Jurkat, Clone E6-1 (cell line): Measurements from ENCODE around the gene APBA1.

Source experiments
- DNase-seq: peaks from one replicate; pipeline ENCODE4 v3.0.0-alpha.2; 2011; ENCODE audit warnings: low read depth, low spot score
- H3K4me3 ChIP-seq: 2 replicates; pipeline ENCODE4 v1.5.1; 2011; ENCODE audit warnings: mild to moderate bottlenecking, low read length, control low read depth, moderate library complexity

Gene APBA1

DNA sequence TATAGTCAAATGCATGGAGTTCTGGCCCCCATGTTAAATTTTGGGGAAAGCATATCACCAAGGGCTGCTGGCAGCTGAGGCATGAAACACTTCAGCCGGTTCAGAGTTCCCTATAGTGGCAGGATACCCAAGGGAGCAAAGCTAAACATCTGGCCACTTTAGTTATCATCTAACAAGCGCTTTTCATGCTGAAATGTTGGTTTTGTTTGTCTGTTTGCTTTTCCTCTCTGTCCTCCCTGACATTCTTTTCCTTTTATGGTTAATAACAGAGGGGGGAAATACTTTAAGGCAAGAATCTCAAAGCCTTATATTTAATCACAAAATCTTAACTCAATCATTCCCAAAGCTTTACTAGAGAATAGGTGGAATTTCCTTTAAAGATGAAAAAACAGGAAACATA, 11.9 kb downstream of the APBA1 start:
- no peak overlapping the region for H3K4me3 ChIP-seq
- DNase-seq = no peak

DNA sequence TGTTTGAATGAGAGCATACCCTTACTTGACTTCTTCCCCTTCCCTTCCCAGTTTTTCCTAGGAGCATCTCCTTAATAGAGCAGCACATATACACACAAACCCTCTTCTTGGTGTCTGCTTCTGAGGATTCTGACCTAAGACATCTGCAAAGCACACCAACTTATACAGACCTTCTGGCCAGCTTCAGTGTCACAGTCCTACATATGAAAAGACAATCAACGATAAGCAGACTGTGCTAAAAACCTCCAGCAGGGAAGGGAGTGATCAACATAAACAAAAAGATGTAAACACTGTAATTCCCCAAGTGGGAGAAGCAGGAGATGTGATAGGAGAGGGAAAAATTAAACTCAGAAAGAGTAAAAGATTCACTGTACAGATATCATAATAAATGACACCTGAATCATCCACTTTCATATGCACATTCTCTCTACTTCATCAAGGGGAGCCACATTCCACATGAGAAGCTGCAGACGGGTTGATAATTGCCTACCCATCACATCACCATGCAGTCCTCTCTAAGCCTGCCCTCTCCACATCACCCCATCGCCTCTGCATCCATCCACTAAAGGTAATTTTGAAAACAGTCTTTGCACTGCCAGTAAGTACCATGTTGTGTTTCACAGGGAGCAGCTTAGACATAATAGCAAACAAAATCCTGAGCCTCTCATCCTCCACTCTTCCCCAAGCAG, 13.0 kb downstream of the APBA1 start:
- no peak for DNase-seq
- H3K4me3 ChIP-seq = no peak overlapping the region

DNA sequence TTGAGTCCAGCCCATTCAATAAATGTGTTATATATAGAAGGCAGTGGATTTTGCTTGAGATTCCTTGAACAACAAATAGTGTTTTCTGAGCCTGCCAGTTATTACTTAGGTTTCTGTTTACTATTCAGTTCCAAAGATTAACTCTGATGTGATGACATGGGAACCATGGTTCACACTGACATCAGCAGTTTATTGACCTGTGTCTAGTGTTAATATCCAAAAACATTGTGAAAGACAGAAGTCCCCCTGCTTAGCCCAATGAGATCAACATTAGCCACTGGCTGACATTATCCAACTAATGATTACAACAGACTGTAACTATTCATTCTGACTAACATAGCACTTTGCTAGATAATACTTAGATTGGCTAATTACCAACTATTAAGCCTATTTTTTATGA, 14.9 kb downstream of the APBA1 start:
- no peak for DNase-seq
- H3K4me3 ChIP-seq = no peak overlapping the region

DNA sequence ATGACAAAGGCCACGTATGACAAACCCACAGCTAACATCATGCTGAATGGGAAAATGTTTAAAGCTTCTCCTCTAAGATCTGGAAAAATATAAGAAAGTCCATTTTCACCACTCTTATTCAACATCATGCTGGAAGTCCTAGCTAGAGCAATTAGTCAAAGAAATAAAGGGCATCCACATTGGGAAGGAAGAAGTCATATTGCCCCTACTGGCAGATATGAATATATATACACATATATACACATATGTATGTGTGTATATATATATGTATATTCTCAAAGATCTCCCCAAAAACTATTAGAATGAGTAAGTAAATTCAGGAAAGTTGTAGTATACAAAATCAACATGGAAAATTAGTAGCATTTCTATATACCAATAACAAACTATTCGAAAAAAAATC, 17.1 kb downstream of the APBA1 start:
- no peak for DNase-seq
- no peak overlapping the region for H3K4me3 ChIP-seq

DNA sequence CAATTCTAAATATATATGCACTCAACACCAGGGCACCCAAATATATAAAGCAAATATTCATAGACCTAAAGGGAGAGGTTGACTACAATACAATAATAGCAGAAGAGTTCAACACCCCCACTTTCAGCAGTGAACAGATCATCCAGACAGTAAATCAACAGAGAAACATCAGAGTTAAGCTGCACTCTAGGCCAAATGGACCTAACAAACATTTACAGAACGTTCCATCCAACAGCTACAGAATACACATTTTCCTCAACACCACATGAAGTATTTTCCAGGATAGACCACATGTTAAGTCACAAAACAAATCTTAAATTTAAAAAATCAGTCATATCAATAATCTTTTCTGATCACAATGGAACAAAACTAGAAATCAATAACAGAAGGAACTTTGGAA, 18.9 kb downstream of the APBA1 start:
- no peak for DNase-seq
- no peak overlapping the region for H3K4me3 ChIP-seq

DNA sequence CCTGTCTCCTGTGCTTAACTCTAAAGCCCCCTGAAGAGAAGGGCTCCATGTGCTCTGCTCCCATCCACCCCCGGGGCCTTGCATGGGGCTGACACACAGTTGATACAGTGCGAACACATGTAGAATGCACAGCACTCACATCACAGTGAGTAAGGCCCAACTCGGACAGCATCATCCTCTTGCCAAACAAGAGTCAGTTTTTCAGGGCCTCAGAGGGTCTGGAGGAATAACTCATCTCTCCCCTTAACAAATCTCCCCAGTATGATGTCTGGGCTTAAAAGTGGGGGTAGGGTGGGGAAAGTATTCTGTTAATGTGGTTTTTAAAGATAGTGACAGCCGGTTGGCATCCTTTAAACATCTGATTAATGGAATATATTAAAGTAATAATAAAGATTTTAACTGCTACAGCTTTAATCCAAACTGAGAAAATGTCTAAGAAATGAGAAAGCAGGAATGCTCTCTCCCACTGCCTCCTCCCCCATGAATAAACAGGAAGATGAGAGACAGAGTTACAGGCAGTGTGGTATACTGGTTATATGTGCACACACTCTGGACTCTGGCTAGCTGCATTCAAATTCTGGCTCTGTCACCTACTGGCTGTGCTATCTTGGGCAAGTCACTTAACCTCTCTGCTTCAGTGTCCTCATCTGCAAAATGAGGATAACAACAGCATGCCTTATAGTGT, 22.5 kb downstream of the APBA1 start:
- H3K4me3 ChIP-seq = no peak overlapping the region
- DNase-seq = no peak

DNA sequence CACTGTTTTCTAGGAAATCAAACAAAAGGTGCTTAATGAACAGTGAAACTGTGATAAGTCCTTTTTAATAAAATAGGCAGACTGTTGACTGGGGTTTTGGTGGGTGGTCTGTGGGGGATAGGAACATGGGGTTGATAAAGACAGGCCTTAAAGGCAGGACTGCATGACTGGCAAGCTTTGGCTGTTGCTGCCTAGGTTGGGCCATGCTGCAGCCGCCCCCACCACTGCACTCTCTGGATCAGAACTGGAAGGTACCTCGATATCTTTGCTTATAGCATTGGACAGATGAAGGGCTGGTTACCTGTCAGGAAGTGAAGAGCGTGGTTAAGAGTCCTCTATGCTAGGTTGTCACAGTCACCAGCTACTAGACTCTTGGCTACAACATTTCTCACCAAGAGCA, 24.4 kb downstream of the APBA1 start:
- DNase-seq = no peak
- H3K4me3 ChIP-seq = no peak overlapping the region

DNA sequence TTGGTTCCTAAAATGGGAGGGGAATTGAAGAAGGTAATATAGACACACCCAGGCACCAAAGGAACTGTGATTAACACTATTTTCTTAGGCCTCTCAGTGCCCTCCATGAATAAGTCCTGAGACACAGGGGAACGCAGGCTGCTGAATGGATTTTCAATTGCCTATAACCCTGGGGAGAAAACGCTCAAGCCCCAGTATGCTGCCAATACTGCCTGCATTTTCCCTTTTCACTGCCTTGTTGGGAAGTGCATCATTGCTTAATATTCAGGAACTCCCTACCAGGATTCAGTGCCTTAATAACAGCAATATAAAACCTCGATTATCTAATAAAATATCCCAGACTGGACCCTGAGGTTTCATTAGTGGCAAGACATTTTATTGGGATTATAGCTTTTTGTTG, 25.4 kb downstream of the APBA1 start:
- no peak for DNase-seq
- no peak overlapping the region for H3K4me3 ChIP-seq

DNA sequence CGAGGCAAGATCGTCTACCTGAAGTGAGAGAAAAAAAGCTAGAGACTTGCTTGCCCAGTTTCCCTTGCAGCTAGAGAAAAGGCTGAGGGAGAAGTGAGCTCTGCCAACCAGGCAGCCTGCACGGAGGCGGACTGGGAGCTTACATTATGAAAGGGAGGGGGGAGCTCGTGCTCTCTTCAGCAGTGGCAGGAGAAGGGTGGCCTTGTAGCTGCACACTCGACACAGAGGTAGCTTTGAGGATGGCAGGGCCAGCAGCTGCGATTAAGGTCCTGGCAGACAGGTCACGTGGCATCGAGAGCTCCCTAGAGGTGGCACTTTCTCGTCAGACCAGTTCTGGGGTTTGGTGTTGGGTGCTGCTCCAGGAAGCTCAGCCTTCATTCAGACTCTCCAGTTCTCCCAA, 26.7 kb downstream of the APBA1 start:
- DNase-seq = no peak
- no peak overlapping the region for H3K4me3 ChIP-seq

DNA sequence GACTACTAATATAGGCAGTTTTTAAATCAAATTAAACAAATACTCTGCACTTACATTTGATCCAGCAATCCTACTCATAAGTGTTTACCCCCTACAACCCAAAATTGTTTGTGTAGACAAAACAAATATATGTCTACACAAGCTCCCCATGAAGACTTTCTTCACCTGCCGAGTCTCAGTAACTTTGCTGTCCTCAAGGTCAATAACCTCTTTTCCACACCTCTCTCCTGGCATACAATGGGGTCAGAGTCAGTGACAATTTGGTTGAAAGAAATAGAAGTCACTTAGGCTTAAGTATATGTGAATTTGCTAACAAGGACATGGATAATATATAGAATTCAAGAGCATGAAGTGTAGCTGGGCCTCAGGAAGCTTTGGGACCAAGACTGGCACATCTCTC, 29.1 kb downstream of the APBA1 start:
- DNase-seq = no peak
- no peak overlapping the region for H3K4me3 ChIP-seq

DNA sequence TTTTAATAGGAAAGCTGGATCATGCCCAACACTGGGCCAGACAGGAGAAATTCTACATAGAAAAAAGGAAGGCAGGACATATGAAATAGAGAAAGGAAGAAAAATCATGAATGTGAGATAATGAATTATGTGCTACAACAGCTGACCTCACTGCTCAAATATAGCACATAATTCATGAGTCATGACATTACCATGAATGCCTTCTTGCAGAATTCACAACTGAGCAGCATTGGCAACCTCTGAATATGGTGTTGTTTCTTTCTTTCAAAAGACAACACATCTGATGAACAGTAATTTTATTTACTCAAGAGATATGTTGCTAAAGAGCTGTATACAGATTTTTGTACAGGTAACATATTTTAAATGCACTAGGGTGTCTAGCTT, 34.4 kb downstream of the APBA1 start:
- no peak overlapping the region for H3K4me3 ChIP-seq
- no peak for DNase-seq

DNA sequence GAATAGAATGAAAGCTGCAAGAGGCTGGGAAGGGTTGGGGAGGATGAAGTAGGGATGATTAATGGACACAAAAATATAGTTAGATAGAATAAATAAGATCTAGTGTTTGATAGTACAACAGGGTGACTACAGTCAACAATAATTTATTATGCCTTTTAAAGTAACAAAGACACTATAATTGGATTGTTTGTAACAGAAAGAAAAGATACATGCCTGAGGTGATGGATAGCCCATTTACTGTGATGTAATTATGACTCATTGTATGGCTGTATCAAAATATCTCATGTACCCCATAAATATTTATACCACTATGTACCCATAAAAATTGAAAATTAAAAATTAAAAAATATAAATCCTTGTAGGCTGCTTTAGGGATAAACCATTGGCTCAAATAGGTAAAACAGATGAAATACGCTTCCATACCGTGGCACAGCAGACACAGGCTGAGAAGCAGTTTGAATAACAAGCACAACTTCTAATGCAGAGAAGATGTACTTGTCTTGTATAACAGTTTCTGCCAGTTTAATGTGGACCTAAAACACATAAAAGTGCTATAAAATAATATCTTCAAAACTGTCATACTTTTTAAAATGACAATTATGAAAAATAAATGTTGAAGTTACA, 34.9 kb downstream of the APBA1 start:
- H3K4me3 ChIP-seq = no peak overlapping the region
- DNase-seq = no peak

DNA sequence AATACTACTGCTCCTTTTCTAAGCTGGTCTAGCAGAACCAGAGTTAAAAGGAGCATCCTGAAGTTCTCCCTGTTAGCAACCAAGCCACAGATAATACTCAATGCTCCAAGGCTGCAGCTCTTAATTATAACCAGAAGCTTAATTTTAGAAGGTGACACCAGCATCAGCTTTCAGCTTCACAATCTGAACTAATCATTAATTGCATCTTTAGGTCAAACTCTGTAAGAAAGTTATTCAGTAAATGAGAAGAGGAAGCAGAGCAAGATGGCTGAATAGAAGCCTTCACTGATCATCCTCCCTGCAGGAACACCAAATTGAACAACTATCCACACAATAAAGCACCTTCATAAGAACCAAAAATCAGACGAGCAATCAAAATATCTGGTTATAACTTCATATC, 38.5 kb downstream of the APBA1 start:
- no peak overlapping the region for H3K4me3 ChIP-seq
- no peak for DNase-seq

DNA sequence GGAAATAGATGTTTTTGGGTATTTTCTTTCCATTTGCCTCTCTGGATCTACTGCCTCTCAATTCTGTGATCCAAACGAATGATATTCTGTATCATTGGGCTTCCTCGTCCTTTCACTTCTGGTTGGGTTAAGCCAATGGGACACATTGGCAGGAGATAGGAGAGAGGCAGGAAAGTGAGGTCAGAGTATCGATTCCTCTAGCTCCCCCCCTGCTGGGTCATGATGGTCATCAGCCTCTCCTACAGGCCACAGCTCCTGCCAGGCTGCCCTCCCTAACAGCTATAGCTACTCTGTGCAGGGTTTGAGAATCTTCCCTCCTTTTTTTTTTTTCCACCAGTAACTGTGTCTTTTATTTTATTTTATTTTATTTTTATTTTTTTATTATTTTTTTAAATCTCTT, 39.4 kb downstream of the APBA1 start:
- H3K4me3 ChIP-seq = no peak overlapping the region
- DNase-seq = no peak

DNA sequence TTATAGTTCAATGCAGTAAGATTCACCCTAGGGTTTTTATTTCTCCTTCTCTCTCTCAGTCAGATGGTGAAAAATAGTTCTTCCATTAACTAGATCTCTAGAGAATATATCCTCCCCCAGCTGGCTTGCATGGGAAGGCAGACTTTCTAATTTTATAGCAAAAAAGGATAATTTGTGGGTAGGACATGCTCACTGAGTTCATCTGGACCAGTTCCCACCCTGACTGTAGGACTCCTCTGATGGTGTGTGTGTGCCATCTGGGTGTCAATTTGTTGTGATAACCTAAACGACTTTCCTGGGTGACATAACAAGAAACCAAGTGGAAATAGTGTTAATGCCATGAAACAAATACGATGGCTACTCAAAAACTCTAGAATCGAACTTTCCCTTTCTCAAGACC, 44.9 kb downstream of the APBA1 start:
- no peak overlapping the region for H3K4me3 ChIP-seq
- no peak for DNase-seq

DNA sequence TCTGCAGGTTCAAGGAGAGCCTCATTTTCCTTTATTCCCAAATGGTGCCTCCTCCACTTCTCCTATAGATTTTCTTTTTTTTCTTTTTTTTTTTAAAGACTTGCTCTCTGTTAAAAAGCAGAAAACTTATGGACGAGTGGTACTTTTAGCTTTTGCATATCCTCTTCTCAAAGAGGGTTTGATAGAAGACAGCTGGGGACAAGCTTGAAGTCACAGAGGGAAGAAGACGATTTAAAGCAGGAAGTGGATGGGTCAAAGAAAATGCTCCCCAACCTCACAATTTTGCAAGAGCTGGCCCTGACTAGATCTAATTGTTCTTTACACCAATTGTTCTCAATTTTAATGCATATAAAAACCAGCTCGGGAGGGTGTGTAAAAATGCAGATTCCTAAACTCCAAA, 48.9 kb downstream of the APBA1 start:
- DNase-seq = no peak
- no peak overlapping the region for H3K4me3 ChIP-seq

DNA sequence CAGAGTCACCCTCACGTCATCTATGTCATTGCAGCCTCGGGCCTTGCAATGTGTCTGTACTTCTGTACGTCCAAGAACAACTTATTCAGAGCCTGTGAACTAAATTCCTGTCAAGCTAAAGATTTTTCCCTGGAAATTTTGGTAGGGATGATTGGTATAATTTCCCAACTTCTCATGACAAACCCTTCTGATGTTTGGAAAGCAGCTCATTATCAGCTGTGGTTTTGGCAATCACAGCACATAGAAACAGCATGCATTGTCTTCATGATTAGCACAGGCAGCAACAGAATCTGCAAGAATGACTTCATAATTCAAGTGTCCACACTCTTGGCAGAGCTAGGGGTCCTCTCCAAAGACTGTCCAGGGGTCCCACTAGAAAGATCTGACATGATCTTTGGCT, 49.5 kb downstream of the APBA1 start:
- no peak for DNase-seq
- no peak overlapping the region for H3K4me3 ChIP-seq

DNA sequence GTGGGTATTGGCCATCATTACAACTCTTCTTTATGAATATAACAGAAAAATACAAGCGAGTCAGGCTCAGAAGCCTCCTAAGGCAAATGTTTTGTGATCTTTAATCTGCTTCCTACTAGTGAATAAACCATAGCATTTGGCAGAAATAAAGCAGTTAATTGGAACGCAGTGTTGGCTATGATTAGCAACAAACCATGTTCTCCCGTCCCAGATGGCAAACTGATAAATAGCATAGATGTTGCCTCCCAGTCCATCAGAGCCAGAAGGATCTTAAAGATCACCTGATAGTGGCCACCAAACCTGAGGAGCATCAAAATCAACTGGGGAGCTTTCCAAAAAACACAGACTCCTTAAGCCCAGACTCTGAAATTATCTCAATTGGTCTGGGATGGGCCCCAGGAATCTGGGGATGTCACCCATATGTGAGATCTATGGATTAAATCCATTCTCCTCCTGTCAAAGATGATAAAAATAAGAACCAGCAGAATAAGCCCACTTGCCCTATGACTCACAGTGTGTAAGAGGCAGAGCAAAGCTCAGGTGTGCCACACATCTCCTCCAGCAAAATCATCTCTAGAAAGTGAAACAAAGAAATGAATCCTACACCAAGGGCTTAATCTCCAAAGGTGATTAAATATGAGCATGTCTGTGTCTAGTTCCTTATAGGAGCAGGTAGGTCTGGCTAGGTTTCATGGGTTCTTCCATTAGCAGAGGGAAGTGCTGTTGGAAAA, 50.3 kb downstream of the APBA1 start:
- no peak for DNase-seq
- H3K4me3 ChIP-seq = no peak overlapping the region

DNA sequence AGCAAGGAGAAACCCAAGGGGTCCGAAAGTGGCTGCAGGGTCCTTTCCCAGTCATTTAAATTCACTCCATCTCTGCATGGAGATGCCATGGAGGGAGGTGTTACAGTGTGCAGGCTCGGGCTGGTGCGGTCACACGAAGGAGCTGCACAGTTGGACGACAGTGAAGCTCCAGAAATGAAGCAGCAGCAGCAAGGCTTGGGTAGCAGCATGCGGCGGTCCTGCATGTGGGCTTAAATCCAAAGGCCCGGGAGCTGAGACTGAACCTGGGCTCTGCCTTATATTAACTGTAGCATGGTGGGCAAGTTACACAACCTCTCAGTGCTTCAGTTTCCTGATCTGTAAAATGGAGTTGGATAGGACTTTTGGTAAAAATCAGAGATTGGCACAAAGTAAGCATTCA, 51.4 kb downstream of the APBA1 start:
- no peak overlapping the region for H3K4me3 ChIP-seq
- no peak for DNase-seq

DNA sequence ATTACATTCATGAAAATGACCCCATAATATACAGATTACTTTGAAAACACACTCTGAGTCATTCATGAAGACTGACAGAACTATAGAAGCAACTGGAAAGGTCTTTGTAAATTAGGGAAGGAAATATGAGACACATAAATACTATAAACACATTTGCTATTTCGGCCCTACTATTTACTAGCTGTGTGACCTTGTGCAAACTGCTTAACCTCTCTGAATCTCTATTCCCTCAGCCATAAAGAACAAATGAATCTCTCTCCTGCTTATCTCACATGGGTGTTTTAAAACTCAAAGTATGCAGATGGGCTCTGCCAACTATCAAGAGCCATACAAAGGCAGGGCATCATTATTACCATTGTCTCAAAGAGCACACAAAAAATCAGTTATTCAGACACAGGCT, 52.9 kb downstream of the APBA1 start:
- no peak for DNase-seq
- no peak overlapping the region for H3K4me3 ChIP-seq
